Small intestine (tissue), 7 donors: ENCODE results near the gene ERFL. TPM values are rescaled to one million over a fixed set of nuclear protein-coding genes. Genes with fewer than 3 reads are reported as not detected.
"Not testable (repeated sequence)": the region's sequence is repeated elsewhere in the genome, so short reads cannot be mapped to it uniquely, and the experiment has no call there.

Experiments used
- DNase-seq, 2 donors: peaks; one replicate each; pipeline versions ENCODE4 v3.0.0 to v3.0.0-alpha.2; 2013
- FAIRE-seq: peaks from 2 replicates; lab custom pipeline; 2012; peaks lifted over from hg19 to GRCh38; lab: Jason Lieb, UNC
- H3K27ac ChIP-seq, 3 donors: one replicate each; pipeline ENCODE4 v1.5.1; 2013; ENCODE audit warnings: low read length in 2 of 3, mild to moderate bottlenecking in 2 of 3, control low read depth in 1 of 3, inconsistent platforms in 1 of 3, low read depth in 1 of 3, moderate library complexity in 1 of 3
- H3K27me3 ChIP-seq, 3 donors: one replicate each; pipeline ENCODE4 v1.6.1; 2013; ENCODE audit warnings: low read length in 3 of 3, inconsistent platforms in 1 of 3; ENCODE audit not compliant: control insufficient read depth in 3 of 3, insufficient read depth in 3 of 3
- H3K36me3 ChIP-seq, 3 donors: one replicate each; pipeline ENCODE4 v1.6.1; 2013; ENCODE audit warnings: low read length in 3 of 3, inconsistent platforms in 1 of 3, low read depth in 1 of 3, mild to moderate bottlenecking in 1 of 3, moderate library complexity in 1 of 3; ENCODE audit not compliant: control insufficient read depth in 3 of 3, insufficient read depth in 2 of 3
- H3K4me1 ChIP-seq, 3 donors: one replicate each; pipeline ENCODE4 v1.6.1; 2013; ENCODE audit warnings: low read length in 2 of 3, inconsistent platforms in 1 of 3, low read depth in 1 of 3, mild to moderate bottlenecking in 1 of 3, moderate library complexity in 1 of 3; ENCODE audit not compliant: control insufficient read depth in 3 of 3, insufficient read depth in 2 of 3
- H3K4me3 ChIP-seq, 3 donors: one replicate each; pipeline ENCODE4 v1.5.1; 2013; ENCODE audit warnings: low read length in 3 of 3, control low read depth in 1 of 3, inconsistent platforms in 1 of 3, low read depth in 1 of 3, mild to moderate bottlenecking in 1 of 3, moderate library complexity in 1 of 3
- H3K9me3 ChIP-seq, 2 donors: one replicate each; pipeline ENCODE4 v1.6.1; 2013; ENCODE audit warnings: low read depth in 1 of 2, low read length in 1 of 2; ENCODE audit not compliant: control insufficient read depth in 2 of 2, insufficient read depth in 1 of 2
- WGBS, 3 donors: extraction: QIAGEN DNeasy Blood & Tissue Kit; methylation state at CpG; one replicate each; pipeline ENCODE4 v1.1.7; 2013; 5-methylcytosine and 5-hydroxymethylcytosine counted together
- polyA plus RNA-seq, 4 donors: library from polyadenylated mRNA; stranded (reverse) in 3 of 4; unstranded in 1 of 4; fragments of 200-250 nt in 3 of 4; fragments of 120-200 nt in 1 of 4; gene quantifications; one replicate each; pipeline versions ENCODE4 v1.2.1 to v1.2.3, GENCODE V29; 2013
- donor health status: healthy with polysubstance abuse.
- donor health status: control.
- donor health status: control.
- donor health status: Bipolar disorder and iron deficiency.
- donor health status: healthy.

The ERFL gene
- polyA plus RNA-seq, 4 donors, result 0.04 to 0.21 TPM; not detected in 2

DNA sequence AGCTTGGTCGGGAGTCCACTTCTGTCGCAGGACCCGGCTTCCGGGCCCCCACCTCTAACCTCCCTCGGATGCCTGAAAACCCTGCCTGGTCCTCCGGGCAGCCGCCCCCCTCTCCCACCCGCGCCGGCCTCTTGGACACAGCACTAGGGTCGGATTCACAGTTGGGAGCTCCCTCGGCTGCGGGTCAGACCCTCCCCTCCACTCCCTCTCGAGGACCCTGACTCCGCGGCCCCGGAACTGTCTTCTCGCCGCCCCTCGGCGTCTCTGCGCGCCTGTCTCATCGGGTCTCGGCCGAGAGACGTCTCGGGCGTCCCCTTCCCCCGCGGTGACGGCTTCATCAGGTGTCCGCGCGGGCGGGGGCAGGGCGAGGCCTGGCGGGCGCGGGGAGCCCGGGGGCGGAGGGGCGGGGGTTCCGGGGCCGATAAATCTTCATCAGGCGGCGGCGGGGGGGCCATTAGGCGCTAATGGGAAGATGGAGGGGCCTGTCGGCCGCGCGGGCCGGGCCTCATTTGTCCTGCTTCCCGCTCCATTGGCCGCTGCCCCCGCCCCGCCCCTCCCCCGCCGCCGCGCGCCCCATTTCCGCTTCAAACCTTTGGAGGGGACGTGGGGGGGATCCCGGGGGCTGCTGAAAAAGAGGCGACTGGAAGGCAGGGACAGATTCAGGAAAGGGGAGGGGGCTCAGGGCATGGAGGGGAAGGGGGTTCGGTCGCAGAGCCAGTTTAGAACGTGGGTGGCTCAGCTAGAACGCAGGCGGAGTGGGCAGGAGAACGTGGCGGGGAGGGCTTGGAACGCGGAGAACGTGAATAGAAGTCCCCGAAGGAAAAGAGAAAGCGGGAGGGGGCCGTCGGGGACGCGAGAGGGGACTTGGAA is 11.8 kb upstream of the ERFL start:
- Histone ChIP-seq H3K9me3 (no peaks in the 10 kb centered on the region), H3K4me3 (peak overlapping the region; percentile 39 to 60 (median 58)), H3K27me3 (peaks cover 0 to 55% (median 0%) of the 10 kb centered on the region in 3 donors), H3K4me1 (peaks cover 0 to 4% (median 0%) of the 10 kb centered on the region in 3 donors), H3K36me3 (no peaks in the 10 kb centered on the region), H3K27ac (peak overlapping the region in 2 of 3 donors; percentile 27 to 60)
- WGBS, 3 donors, result 3 to 6% (median 3%) methylated on average over 69 to 83 of the region's 83 CpGs
- DNase-seq (peak in 1 of 2 donors; percentile 42), FAIRE-seq (no peak)

DNA sequence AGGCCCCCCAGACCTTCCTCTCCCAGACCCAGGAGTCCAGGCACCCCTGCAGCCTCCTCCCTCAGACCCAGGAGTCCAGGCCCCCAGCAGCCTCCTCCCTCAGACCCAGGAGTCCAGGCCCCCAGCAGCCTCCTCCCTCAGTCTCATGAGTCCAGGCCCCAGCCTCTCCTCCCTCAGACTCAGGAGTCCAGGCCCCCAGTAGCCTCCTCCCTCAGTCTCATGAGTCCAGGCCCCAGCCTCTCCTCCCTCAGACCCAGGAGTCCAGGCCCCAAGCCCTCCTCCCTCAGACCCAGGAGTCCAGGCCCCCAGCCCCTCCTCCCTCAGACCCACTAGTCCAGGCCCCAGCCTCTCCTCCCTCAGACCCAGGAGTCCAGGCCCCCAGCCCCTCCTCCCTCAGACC is 11.0 kb upstream of the ERFL start:
- not testable (repeated sequence) for H3K36me3 ChIP-seq, DNase-seq

GRCh38 chr19:41937525-41938468 is 9.5 kb upstream of the ERFL start:
- Histone ChIP-seq H3K9me3 (no peaks in the 10 kb centered on the region), H3K4me3 (no peak overlapping the region), H3K36me3 (no peaks in the 10 kb centered on the region), H3K4me1 (peaks cover 0 to 4% (median 0%) of the 10 kb centered on the region in 3 donors), H3K27ac (no peak overlapping the region), H3K27me3 (peaks cover 0 to 74% (median 0%) of the 10 kb centered on the region in 3 donors)
- FAIRE-seq (no peak), DNase-seq (no peak)
- WGBS, 3 donors, result 48 to 60% (median 58%) methylated on average over 22 of the region's 22 CpGs

More for the DNA sequence above, 11.0 kb upstream of the ERFL start:
- FAIRE-seq, H3K9me3 ChIP-seq, H3K4me1 ChIP-seq, H3K4me3 ChIP-seq, H3K27ac ChIP-seq: not testable (repeated sequence)
- H3K27me3 ChIP-seq, result peaks cover 0 to 64% (median 0%) of the 10 kb centered on the region in 3 donors

DNA sequence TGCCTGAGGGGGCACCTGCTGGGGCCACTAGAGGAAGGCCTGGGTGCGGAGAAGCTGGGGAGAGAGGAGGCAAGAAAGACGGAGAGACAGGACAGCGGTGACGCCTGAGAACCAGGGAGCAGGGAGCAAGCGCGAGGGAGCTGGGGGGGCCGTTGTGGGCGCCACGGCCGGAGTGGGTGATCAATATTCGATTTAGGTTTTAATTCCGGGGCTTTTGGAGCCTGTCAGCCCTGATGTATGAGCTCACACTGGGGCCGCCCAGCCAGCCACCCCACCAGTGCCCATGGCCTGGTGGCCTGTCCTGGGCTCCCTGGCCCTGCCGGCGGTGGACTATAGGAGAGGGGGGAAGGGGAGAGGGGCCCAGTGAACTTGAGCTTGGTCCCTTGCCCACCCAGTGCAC is 8.7 kb upstream of the ERFL start:
- Histone ChIP-seq H3K4me3 (no peak overlapping the region), H3K27me3 (peaks cover 0 to 79% (median 4%) of the 10 kb centered on the region in 3 donors), H3K27ac (no peak overlapping the region), H3K9me3 (no peaks in the 10 kb centered on the region), H3K4me1 (peaks cover 0 to 4% (median 0%) of the 10 kb centered on the region in 3 donors), H3K36me3 (no peaks in the 10 kb centered on the region)
- no peak for DNase-seq
- FAIRE-seq, result no peak
- WGBS, 3 donors, result 67 to 90% (median 79%) methylated on average over 7 to 15 of the region's 15 CpGs

DNA sequence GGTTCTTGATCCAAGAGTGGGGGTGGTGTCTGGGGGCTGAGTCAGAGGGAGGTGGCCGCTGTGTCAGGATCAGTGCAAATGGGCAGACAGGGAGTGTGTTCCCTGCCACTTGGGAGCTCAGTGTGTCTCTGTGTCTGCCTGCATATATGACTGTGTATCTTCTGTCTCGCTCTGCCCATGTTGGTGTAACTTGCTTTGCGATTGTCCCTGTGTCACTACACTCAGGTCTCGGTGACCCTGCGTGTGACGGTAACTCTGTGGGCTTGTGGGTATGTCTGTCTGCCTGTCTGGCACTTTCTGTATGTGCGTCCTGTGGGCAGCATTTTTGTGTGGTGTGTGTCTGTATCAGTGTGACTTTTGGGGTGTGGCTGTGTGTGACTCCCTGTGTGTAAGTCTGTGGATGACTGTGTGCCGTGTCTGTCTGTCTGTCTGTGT is 8.2 kb upstream of the ERFL start:
- H3K27me3 ChIP-seq, result peaks cover 0 to 80% (median 8%) of the 10 kb centered on the region in 3 donors

DNA sequence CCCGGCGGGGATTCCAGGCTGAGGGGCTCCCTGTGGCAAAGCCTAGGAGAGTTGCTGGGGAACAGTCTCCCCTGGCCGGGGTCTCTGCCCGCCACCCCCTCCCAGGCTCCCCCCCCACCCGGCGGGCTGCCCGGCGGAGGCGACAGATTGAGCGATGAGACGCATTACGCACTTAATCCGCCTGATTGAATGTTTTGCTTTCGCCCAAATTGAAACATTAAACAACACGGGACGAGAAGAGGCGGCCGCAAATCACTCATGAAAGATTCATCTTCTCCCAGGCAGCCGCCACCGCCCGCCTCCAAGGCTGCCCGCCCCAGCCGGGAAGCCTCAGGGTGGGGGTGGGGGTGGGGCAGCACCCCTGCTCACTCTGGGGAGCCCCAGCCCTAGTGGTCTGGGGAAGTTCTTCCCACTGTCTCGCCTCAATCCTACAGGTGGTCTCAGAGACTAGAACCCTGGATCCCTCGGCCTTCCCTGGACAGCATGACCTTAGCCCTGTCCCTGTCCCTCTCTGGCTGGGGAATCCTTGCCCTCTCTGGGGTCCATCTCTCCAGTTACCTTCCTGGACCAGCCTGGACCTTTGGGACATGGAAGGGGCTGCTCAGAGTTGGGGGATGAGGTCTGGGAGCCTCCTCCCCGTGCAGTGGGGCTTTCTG is 7.6 kb upstream of the ERFL start:
- no peak overlapping the region for H3K4me3 ChIP-seq
- no peaks in the 10 kb centered on the region for H3K9me3 ChIP-seq
- DNase-seq, result no peak
- WGBS, 3 donors, result 14 to 25% (median 23%) methylated on average over 25 to 26 of the region's 26 CpGs
- H3K27me3 ChIP-seq, result peaks cover 0 to 80% (median 12%) of the 10 kb centered on the region in 3 donors
- H3K4me1 ChIP-seq, result peaks cover 0 to 4% (median 0%) of the 10 kb centered on the region in 3 donors
- no peaks in the 10 kb centered on the region for H3K36me3 ChIP-seq
- H3K27ac ChIP-seq, result no peak overlapping the region
- FAIRE-seq, result no peak

More for the DNA sequence above, 8.2 kb upstream of the ERFL start:
- DNase-seq, result no peak
- Histone ChIP-seq H3K4me1 (peaks cover 0 to 4% (median 0%) of the 10 kb centered on the region in 3 donors), H3K9me3 (no peaks in the 10 kb centered on the region), H3K4me3 (no peak overlapping the region), H3K36me3 (no peaks in the 10 kb centered on the region), H3K27ac (no peak overlapping the region)
- WGBS, 3 donors, result 51 to 68% (median 64%) methylated on average over 8 of the region's 8 CpGs
- FAIRE-seq, result no peak

GRCh38 chr19:41934849-41935374 is 6.7 kb upstream of the ERFL start:
- Histone ChIP-seq H3K9me3 (no peaks in the 10 kb centered on the region), H3K36me3 (no peaks in the 10 kb centered on the region), H3K27me3 (peaks cover 0 to 84% (median 16%) of the 10 kb centered on the region in 3 donors), H3K4me1 (peaks cover 0 to 3% (median 0%) of the 10 kb centered on the region in 3 donors), H3K27ac (no peak overlapping the region), H3K4me3 (no peak overlapping the region)
- FAIRE-seq (no peak), DNase-seq (peak; percentile 69 to 71)
- WGBS, 3 donors, result 18 to 24% (median 20%) methylated on average over 7 of the region's 7 CpGs
